Dendritic cell treated with granulocyte-macrophage colony-stimulating factor and Interleukin-4, amounts not matched to agents 40 ng/mL and 50 ng/mL, for 4 days (primary cell): ENCODE results near the gene NIPAL3.
"Not testable (repeated sequence)": the region's sequence is repeated elsewhere in the genome, so short reads cannot be mapped to it uniquely, and the experiment has no call there.

Source experiments
- H3K27ac Mint-ChIP-seq: one replicate; pipeline ENCODE4 v1.8.0; 2022; ENCODE audit warnings: mild to moderate bottlenecking, mixed read lengths
- H3K27me3 Mint-ChIP-seq: one replicate; pipeline ENCODE4 v1.8.0; 2022; ENCODE audit warnings: mild to moderate bottlenecking, mixed read lengths
- H3K36me3 Mint-ChIP-seq: one replicate; pipeline ENCODE4 v1.8.0; 2022; ENCODE audit warnings: low read depth, mixed read lengths
- H3K4me1 Mint-ChIP-seq: one replicate; pipeline ENCODE4 v1.8.0; 2022; ENCODE audit warnings: low read depth, mixed read lengths
- H3K4me3 Mint-ChIP-seq: one replicate; pipeline ENCODE4 v1.8.0; 2022; ENCODE audit warnings: mild to moderate bottlenecking, moderate library complexity, mixed read lengths
- H3K9me3 Mint-ChIP-seq: one replicate; pipeline ENCODE4 v1.8.0; 2022; ENCODE audit warnings: mixed read lengths
- intact Hi-C: fragments of 100-400 bp; cut with micrococcal nuclease; formaldehyde crosslinking; loops from one replicate; pipeline ENCODE4 v1.15.0; 2022

NIPAL3 gene

GRCh38 chr1:24443241-24443656 lies 27.6 kb downstream of the NIPAL3 start:
- Mint-ChIP-seq H3K4me1 (no peaks in the 10 kb centered on the region), H3K36me3 (peaks cover 44% of the 10 kb centered on the region), H3K27ac (no peak overlapping the region), H3K9me3 (no peaks in the 10 kb centered on the region), H3K27me3 (no peaks in the 10 kb centered on the region), H3K4me3 (no peak overlapping the region)
- intact Hi-C loops, result loop anchor here (10.0 kb wide), 1 partner anchor 82 kb away; no protein-coding TSS in a partner anchor

GRCh38 chr1:24446446-24446845 lies 30.8 kb downstream of the NIPAL3 start:
- not testable (repeated sequence) for H3K4me3 Mint-ChIP-seq, H3K27ac Mint-ChIP-seq, H3K4me1 Mint-ChIP-seq, H3K27me3 Mint-ChIP-seq, H3K9me3 Mint-ChIP-seq
- intact Hi-C loops, result loop anchor here (10.0 kb wide), 1 partner anchor 78 kb away; no protein-coding TSS in a partner anchor
- H3K36me3 Mint-ChIP-seq, result peaks cover 55% of the 10 kb centered on the region

GRCh38 chr1:24450316-24450715 lies 34.7 kb downstream of the NIPAL3 start:
- H3K27ac Mint-ChIP-seq, result no peak overlapping the region
- H3K27me3 Mint-ChIP-seq, result no peaks in the 10 kb centered on the region
- H3K36me3 Mint-ChIP-seq, result peaks cover 55% of the 10 kb centered on the region
- H3K4me3 Mint-ChIP-seq, result no peak overlapping the region
- intact Hi-C loops, result no loop called here
- peaks cover 22% of the 10 kb centered on the region for H3K4me1 Mint-ChIP-seq
- no peaks in the 10 kb centered on the region for H3K9me3 Mint-ChIP-seq

DNA sequence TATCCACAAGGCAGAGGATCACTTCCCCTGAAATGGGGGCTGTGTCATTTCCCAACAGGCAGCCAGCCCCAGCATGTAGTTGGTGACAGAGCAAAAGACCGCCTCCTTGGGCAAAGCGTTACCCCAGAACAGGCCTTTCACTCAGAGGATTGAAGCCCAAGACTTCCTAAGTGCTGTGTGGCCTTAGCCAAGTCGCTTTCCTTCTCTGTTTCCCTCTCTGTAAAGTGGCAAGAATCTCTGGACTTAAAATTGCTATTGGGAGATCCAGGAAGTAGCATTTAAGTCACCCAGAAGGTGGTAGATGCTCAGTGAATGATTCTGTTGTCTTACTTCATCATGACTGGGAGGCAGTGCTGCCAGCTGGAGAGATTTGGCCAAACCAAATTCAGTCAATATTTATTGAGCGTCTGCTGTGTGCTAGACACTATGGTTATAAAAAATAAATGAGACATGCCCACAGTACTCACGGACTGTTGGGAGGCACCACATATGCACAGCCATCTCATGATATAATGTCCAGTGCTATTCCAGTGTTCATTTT lies 35.3 kb downstream of the NIPAL3 start:
- Mint-ChIP-seq H3K27ac (no peak overlapping the region), H3K4me1 (peaks cover 22% of the 10 kb centered on the region), H3K36me3 (peaks cover 55% of the 10 kb centered on the region), H3K9me3 (no peaks in the 10 kb centered on the region), H3K27me3 (no peaks in the 10 kb centered on the region), H3K4me3 (no peak overlapping the region)
- intact Hi-C loops, result no loop called here

DNA sequence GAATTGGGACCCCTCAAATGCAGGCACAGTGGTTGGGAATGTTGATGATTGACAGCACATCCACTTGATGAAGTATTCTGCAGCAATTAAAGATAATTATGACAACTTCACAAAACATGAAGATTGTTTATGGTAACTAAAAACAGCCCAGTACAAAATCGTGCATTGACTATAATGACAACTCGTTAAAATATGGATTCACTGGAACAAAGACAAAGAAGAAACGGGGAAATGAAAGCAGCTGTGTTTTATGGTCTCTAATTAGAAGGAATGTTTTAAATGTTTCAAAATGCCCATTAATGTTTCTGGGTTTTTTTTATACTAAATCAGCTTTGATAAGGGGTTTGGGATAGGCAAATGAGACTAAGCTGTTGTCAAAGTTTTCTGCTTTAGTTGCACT lies 36.1 kb downstream of the NIPAL3 start:
- H3K27me3 Mint-ChIP-seq, result no peaks in the 10 kb centered on the region
- H3K9me3 Mint-ChIP-seq, result no peaks in the 10 kb centered on the region
- no peak overlapping the region for H3K4me3 Mint-ChIP-seq
- intact Hi-C loops, result no loop called here
- no peak overlapping the region for H3K27ac Mint-ChIP-seq
- peaks cover 55% of the 10 kb centered on the region for H3K36me3 Mint-ChIP-seq
- peaks cover 22% of the 10 kb centered on the region for H3K4me1 Mint-ChIP-seq

- intact Hi-C loops, result no loop called here
- Mint-ChIP-seq H3K4me3 (no peak overlapping the region), H3K9me3 (no peaks in the 10 kb centered on the region), H3K36me3 (peaks cover 64% of the 10 kb centered on the region), H3K4me1 (peaks cover 22% of the 10 kb centered on the region), H3K27ac (no peak overlapping the region), H3K27me3 (no peaks in the 10 kb centered on the region)
These were observed 37.4 kb downstream of the NIPAL3 start for GRCh38 chr1:24452922-24453485.

- Mint-ChIP-seq H3K4me1 (peaks cover 22% of the 10 kb centered on the region), H3K9me3 (no peaks in the 10 kb centered on the region), H3K27me3 (no peaks in the 10 kb centered on the region), H3K36me3 (peaks cover 75% of the 10 kb centered on the region), H3K27ac (peak overlapping the region; percentile 50), H3K4me3 (no peak overlapping the region)
- intact Hi-C loops, result no loop called here
These were observed 39.1 kb downstream of the NIPAL3 start for GRCh38 chr1:24454673-24455072.

- Mint-ChIP-seq H3K27ac (peak overlapping the region; percentile 50), H3K36me3 (peaks cover 75% of the 10 kb centered on the region), H3K4me3 (no peak overlapping the region), H3K27me3 (no peaks in the 10 kb centered on the region), H3K9me3 (no peaks in the 10 kb centered on the region), H3K4me1 (peaks cover 22% of the 10 kb centered on the region)
- intact Hi-C loops, result no loop called here
These were observed 39.7 kb downstream of the NIPAL3 start for GRCh38 chr1:24455272-24455671.

GRCh38 chr1:24457866-24458265 lies 42.3 kb downstream of the NIPAL3 start:
- Mint-ChIP-seq H3K4me3 (no peak overlapping the region), H3K4me1 (peaks cover 20% of the 10 kb centered on the region), H3K9me3 (peaks cover 9% of the 10 kb centered on the region), H3K27ac (no peak overlapping the region), H3K36me3 (peaks cover 81% of the 10 kb centered on the region), H3K27me3 (no peaks in the 10 kb centered on the region)
- intact Hi-C loops, result no loop called here

DNA sequence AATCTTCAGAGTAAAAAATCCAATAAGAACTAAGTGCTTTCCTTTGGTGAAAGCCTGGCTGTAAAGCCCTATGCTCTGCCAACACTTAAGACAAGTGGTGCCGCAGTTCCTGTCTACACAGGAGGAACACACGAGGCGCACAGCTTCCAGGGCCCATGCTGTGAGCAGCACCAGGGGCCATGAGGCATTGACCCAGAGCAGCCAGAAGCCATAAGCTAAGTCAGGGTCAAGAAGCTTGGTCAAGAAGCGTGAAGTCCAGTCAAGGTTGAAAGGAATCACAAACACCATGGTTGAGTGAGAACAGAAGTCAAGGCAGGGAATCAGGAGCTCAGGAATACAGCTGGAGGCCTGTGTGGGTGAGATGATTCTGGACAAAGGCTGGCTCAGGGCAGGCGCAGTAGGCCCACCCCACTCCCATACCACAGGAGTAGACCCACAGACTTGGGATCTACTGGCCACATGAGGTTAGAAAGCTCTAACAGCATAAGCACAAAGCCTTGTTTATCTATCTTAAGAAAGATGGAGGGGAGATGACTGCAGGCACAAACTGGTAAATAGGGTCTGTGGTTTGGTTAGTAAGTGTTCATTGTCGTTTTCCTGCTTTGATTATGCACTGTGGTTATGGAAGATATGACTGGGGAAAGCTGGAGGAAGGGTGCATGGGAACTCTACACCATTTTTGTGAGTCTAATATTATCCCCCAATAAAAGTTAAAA lies 44.1 kb downstream of the NIPAL3 start:
- no peak overlapping the region for H3K4me3 Mint-ChIP-seq
- H3K27ac Mint-ChIP-seq, result no peak overlapping the region
- intact Hi-C loops, result no loop called here
- no peaks in the 10 kb centered on the region for H3K27me3 Mint-ChIP-seq
- H3K4me1 Mint-ChIP-seq, result peaks cover 4% of the 10 kb centered on the region
- peaks cover 75% of the 10 kb centered on the region for H3K36me3 Mint-ChIP-seq
- peaks cover 9% of the 10 kb centered on the region for H3K9me3 Mint-ChIP-seq

- H3K9me3 Mint-ChIP-seq, H3K27me3 Mint-ChIP-seq, H3K4me3 Mint-ChIP-seq, intact Hi-C loops, H3K27ac Mint-ChIP-seq: not testable (repeated sequence)
- H3K36me3 Mint-ChIP-seq, result peaks cover 62% of the 10 kb centered on the region
- peaks cover 20% of the 10 kb centered on the region for H3K4me1 Mint-ChIP-seq
These were observed 46.5 kb downstream of the NIPAL3 start for GRCh38 chr1:24462128-24462527.

DNA sequence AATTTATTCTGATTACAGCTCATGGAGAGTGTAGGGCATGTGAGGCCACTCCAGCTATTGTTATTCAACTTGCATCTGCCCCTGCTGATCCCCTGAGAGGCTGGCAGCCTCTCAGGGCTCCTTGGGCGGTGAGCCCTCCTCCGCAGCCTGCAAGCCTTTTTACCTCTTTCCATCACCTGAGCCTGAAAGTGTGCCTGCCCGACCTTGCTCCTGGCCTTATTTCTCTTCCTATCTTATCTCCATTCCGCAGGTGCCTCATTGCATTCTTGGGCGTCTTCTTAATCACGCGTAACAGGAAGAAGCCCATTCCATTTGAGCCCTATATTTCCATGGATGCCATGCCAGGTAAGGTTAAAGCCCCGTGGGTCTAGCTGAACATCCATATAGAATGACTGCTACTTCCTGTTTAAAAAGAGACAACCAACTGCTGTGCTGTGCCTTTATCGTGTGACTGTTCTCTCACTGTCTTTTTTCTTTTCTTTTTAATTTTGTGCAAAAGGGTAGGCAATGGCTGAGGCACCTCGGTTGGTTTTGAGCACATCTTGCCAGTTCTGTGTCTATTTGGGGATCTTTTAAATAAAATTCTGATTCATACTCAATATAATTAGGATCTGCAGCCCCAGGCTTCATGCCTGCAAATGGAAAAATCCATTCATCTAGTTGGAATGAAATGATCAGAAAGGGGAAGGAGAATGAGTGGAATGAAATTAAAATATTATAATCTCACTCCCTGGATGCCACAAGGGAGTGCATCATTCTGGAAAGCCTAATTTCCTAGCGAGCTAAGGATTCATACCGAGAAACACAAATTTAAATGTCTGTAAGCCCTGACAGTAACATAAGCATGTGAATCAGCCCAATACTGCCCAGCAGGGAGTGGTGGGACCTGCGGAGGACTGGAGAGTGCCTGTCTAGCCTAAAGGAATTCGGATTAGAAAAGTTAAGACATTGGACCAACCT lies 48.5 kb downstream of the NIPAL3 start:
- Mint-ChIP-seq H3K27ac (no peak overlapping the region), H3K4me3 (no peak overlapping the region), H3K27me3 (no peaks in the 10 kb centered on the region), H3K9me3 (peaks cover 9% of the 10 kb centered on the region), H3K36me3 (peaks cover 42% of the 10 kb centered on the region), H3K4me1 (peaks cover 20% of the 10 kb centered on the region)
- intact Hi-C loops, result no loop called here

- Mint-ChIP-seq H3K27me3 (no peaks in the 10 kb centered on the region), H3K36me3 (peaks cover 32% of the 10 kb centered on the region), H3K4me1 (peaks cover 20% of the 10 kb centered on the region), H3K27ac (no peak overlapping the region), H3K4me3 (no peak overlapping the region), H3K9me3 (peaks cover 9% of the 10 kb centered on the region)
- intact Hi-C loops, result no loop called here
These were observed 49.5 kb downstream of the NIPAL3 start for GRCh38 chr1:24465099-24465498.

- Mint-ChIP-seq H3K36me3 (peaks cover 27% of the 10 kb centered on the region), H3K9me3 (peaks cover 9% of the 10 kb centered on the region), H3K4me1 (peaks cover 20% of the 10 kb centered on the region), H3K4me3 (no peak overlapping the region), H3K27ac (no peak overlapping the region), H3K27me3 (no peaks in the 10 kb centered on the region)
- intact Hi-C loops, result no loop called here
These were observed 50.0 kb downstream of the NIPAL3 start for GRCh38 chr1:24465638-24466037.
